Colonic mucosa (tissue), 4 donors: ENCODE data around the gene ACSS1. TPM values are rescaled to one million over a fixed set of nuclear protein-coding genes. Genes with fewer than 3 reads are reported as not detected.

Experiments used
- DNase-seq: peaks from one replicate; pipeline ENCODE4 v3.0.0-alpha.2; 2020
- H3K27ac ChIP-seq: fragments of 200-600 bp; one replicate; pipeline ENCODE4 v1.8.0; 2021
- H3K27me3 ChIP-seq: fragments of 200-600 bp; one replicate; pipeline ENCODE4 v1.8.0; 2021
- H3K36me3 ChIP-seq: fragments of 200-600 bp; one replicate; pipeline ENCODE4 v1.8.0; 2021
- H3K4me1 ChIP-seq: fragments of 200-600 bp; one replicate; pipeline ENCODE4 v1.8.0; 2021; ENCODE audit warnings: mild to moderate bottlenecking
- H3K4me3 ChIP-seq: fragments of 200-600 bp; one replicate; pipeline ENCODE4 v1.8.0; 2021
- H3K9ac ChIP-seq, 2 donors: one replicate each; pipeline ENCODE4 v1.7.0; 2013; ENCODE audit warnings: control low read depth in 2 of 2, low read depth in 2 of 2, low read length in 2 of 2
- H3K9me3 ChIP-seq: fragments of 200-600 bp; one replicate; pipeline ENCODE4 v1.8.0; 2021
- intact Hi-C: fragments of 100-400 bp; cut with DNase I; formaldehyde crosslinking; loops from one replicate; pipeline ENCODE4 v1.14.1; 2022
- total RNA-seq, 2 donors: library from RNA; stranded (reverse); fragmentation: NEBNext Ultra II Directional in 1 of 2; extraction: Animal tissue kit (Norgen Biotek cat#: 25700) in 1 of 2; gene quantifications; one replicate each; pipeline ENCODE4 v1.2.1, GENCODE V29; 2021
- TF ChIP-seq, protein P1 (sequence below): fragments of 200-600 bp; IDR thresholded peaks from one replicate; pipeline ENCODE4 v1.8.0; 2022; ENCODE audit warnings: antibody characterized with exemption, mild to moderate bottlenecking
- donor health status: healthy.
- donor health status: DM: no; HTN: no; CAD: no.
- donor health status: DM: no; HTN: no; CAD: no.

The ACSS1 gene
- total RNA-seq, 2 donors from 2014 or later, result 29.0 to 32.0 TPM

DNA sequence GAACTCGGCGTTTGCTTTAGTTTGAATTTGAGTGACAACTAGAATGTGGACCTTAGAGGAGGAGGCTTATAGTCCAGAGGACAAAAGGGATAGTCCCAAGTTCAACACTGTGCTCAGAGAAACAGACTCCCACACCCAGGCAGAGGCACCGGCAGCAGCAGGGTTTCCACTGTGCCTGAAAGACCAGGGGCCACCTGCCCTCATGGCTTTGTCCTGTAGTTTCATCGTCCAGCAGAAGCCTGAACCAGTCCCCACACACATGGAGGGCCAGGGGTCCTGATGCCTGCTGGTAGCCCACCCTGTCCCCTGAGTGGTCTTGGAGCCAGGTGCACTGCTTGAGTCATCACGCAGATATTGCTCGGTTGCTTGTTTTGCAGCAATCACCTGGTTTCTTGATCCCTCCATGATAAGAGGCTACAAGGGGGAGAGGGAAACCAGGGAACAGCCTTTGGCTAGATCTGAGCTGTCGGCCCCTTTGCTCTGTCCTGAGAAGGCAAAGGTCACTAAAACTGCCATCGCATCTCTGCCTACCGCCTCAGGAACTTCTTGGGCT lies 7.2 kb upstream of the ACSS1 start:
- TF ChIP-seq, protein P1, sequence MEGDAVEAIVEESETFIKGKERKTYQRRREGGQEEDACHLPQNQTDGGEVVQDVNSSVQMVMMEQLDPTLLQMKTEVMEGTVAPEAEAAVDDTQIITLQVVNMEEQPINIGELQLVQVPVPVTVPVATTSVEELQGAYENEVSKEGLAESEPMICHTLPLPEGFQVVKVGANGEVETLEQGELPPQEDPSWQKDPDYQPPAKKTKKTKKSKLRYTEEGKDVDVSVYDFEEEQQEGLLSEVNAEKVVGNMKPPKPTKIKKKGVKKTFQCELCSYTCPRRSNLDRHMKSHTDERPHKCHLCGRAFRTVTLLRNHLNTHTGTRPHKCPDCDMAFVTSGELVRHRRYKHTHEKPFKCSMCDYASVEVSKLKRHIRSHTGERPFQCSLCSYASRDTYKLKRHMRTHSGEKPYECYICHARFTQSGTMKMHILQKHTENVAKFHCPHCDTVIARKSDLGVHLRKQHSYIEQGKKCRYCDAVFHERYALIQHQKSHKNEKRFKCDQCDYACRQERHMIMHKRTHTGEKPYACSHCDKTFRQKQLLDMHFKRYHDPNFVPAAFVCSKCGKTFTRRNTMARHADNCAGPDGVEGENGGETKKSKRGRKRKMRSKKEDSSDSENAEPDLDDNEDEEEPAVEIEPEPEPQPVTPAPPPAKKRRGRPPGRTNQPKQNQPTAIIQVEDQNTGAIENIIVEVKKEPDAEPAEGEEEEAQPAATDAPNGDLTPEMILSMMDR, result no peak
- Histone ChIP-seq H3K27ac (no peak overlapping the region), H3K4me1 (no peaks in the 10 kb centered on the region), H3K4me3 (no peak overlapping the region), H3K27me3 (no peaks in the 10 kb centered on the region), H3K9me3 (no peaks in the 10 kb centered on the region), H3K36me3 (no peaks in the 10 kb centered on the region), H3K9ac (no peak overlapping the region)
- DNase-seq, result no peak
- intact Hi-C loops, result loop anchor here (1.0 to 10.0 kb wide), 2 partner anchors 71 to 340 kb away; partner anchors contain the start of gene GINS1

DNA sequence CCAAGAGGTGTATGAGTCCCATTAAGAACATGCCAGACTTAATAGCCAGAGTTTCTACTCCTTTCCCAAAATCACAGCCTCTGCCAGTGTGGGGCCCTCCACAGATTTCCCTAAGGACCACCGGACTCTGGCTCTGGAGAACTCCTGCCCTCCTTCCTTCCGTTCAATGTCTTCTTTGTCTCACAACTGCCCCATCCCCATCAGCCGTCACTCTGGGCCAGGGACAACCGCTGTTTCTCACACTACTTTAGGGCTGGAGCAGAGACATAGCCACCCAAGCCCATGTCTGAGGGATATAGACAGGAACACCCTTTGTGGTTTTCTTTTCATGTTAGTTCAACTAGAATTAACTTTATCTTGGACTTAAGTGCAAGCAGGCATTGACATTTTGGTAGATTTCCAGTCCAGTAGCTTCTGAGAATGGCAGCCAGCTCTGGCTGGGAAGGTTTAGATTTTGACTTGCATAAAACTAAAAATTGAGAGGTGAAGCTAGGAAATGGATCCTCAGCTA lies 6.7 kb upstream of the ACSS1 start:
- H3K27me3 ChIP-seq, result no peaks in the 10 kb centered on the region
- H3K4me1 ChIP-seq, result no peaks in the 10 kb centered on the region
- no peak overlapping the region for H3K27ac ChIP-seq
- H3K9me3 ChIP-seq, result no peaks in the 10 kb centered on the region
- no peaks in the 10 kb centered on the region for H3K36me3 ChIP-seq
- no peak overlapping the region for H3K9ac ChIP-seq
- DNase-seq, result no peak
- TF ChIP-seq, protein P1, result no peak
- intact Hi-C loops, result loop anchor here (1.0 to 10.0 kb wide), 2 partner anchors 70 to 340 kb away; partner anchors contain the start of gene GINS1
- H3K4me3 ChIP-seq, result no peak overlapping the region

DNA sequence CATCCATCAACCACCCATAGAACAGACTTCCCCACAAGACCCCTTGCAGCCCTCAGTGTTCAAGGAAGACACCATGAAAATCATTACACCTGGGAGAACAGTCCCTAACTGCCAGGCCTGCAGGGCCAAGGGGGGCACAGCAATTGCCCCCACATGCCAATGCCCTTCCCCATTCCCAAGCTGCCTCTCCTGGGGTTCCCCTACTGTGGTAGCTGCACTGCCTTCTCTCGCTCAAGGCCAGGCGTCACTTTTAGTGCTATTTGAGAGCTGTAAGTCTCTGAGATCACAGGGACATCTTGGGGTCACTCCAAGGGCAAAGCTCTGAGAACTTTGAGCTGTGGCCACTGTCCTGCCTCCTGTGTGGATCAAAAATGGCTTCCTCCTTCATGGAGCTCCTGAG lies 6.0 kb upstream of the ACSS1 start:
- no peaks in the 10 kb centered on the region for H3K9me3 ChIP-seq
- H3K27me3 ChIP-seq, result no peaks in the 10 kb centered on the region
- H3K27ac ChIP-seq, result no peak overlapping the region
- H3K4me3 ChIP-seq, result no peak overlapping the region
- H3K4me1 ChIP-seq, result no peaks in the 10 kb centered on the region
- H3K9ac ChIP-seq, result no peak overlapping the region
- no peaks in the 10 kb centered on the region for H3K36me3 ChIP-seq
- no peak for DNase-seq
- intact Hi-C loops, result loop anchor here (10.0 kb wide), 1 partner anchor 341 kb away; the partner anchor contains the start of gene GINS1
- TF ChIP-seq, protein P1, result no peak

DNA sequence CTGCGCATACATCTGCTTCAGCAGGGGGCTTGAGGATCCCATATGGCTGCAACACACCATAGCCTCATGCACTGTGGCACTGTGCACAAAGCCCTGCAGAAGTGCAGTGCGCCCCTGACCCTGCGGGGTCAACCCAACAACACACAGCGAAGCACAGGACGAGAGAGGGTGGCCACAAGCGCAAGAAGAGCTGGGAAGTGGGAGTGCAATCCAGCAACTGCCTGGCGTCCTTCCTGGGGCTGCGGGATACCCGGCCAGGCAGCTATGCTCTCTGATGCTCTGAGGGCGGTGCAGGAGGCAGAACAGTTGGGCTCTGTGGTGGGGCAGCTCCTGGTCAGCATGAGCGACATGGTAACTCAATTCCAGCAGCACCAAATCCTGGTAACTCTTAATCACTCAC lies 5.6 kb upstream of the ACSS1 start:
- Histone ChIP-seq H3K9ac (no peak overlapping the region), H3K4me3 (no peak overlapping the region), H3K36me3 (no peaks in the 10 kb centered on the region), H3K4me1 (no peaks in the 10 kb centered on the region), H3K27me3 (no peaks in the 10 kb centered on the region), H3K27ac (no peak overlapping the region), H3K9me3 (no peaks in the 10 kb centered on the region)
- DNase-seq, result no peak
- intact Hi-C loops, result loop anchor here (10.0 kb wide), 1 partner anchor 341 kb away; the partner anchor contains the start of gene GINS1
- TF ChIP-seq, protein P1, result no peak

DNA sequence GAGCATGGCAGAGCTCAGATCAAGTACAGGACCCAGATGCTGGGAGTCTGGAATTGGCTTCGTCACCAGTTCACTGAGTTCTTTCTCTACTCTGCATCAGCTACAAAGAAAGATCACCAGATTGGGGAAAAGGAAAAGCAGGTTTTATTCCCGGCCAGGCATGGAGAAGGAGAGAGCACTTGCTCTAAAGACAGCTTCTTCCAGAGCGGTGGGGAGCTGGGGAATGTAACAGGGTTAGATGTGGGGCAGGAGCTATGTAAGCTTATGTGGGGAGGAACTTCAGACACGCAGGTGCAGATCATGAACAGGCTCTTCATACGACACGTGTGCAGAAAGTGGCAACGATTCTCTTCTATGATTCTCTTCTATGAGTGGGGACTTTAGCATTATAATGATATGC lies 4.9 kb upstream of the ACSS1 start:
- Histone ChIP-seq H3K27ac (no peak overlapping the region), H3K9ac (no peak overlapping the region), H3K4me3 (no peak overlapping the region), H3K4me1 (no peaks in the 10 kb centered on the region), H3K27me3 (no peaks in the 10 kb centered on the region), H3K9me3 (no peaks in the 10 kb centered on the region), H3K36me3 (no peaks in the 10 kb centered on the region)
- intact Hi-C loops, result loop anchor here (10.0 kb wide), 1 partner anchor 342 kb away; the partner anchor contains the start of gene GINS1
- TF ChIP-seq, protein P1, result no peak
- no peak for DNase-seq
